GM12875 (cell line): ENCODE data around the gene RNASE8.

Source experiments
- H3K4me3 ChIP-seq: one replicate; pipeline ENCODE4 v1.5.1; 2011; ENCODE audit warnings: low read depth, low read length, control low read depth
- CTCF ChIP-seq: IDR thresholded peaks from 2 replicates; pipeline ENCODE4 v1.5.1; 2011; ENCODE audit warnings: low read depth, mild to moderate bottlenecking, control low read depth, inconsistent platforms, low read length, moderate library complexity, borderline replicate concordance; ENCODE audit not compliant: insufficient read depth

The RNASE8 gene

GRCh38 chr14:21047378-21047781 is 10.2 kb upstream of the RNASE8 start:
- no peak overlapping the region for H3K4me3 ChIP-seq

GRCh38 chr14:21048638-21049037 is 9.0 kb upstream of the RNASE8 start:
- no peak overlapping the region for H3K4me3 ChIP-seq
- TF ChIP-seq CTCF: no peak

More at GRCh38 chr14:21047378-21047781, 10.2 kb upstream of the RNASE8 start:
- no peak for TF ChIP-seq CTCF

- H3K4me3 ChIP-seq: no peak overlapping the region
- TF ChIP-seq CTCF: no peak
Measured at GRCh38 chr14:21049271-21049673, 8.3 kb upstream of the RNASE8 start.

GRCh38 chr14:21050597-21050996 is 7.0 kb upstream of the RNASE8 start:
- H3K4me3 ChIP-seq: no peak overlapping the region
- TF ChIP-seq CTCF: no peak

- H3K4me3 ChIP-seq: no peak overlapping the region
- TF ChIP-seq CTCF: no peak
Measured at GRCh38 chr14:21053184-21054122, 4.2 kb upstream of the RNASE8 start.

GRCh38 chr14:21054123-21054767 is 3.4 kb upstream of the RNASE8 start:
- H3K4me3 ChIP-seq: no peak overlapping the region
- no peak for TF ChIP-seq CTCF

GRCh38 chr14:21054768-21055145 is 2.9 kb upstream of the RNASE8 start:
- no peak for TF ChIP-seq CTCF
- no peak overlapping the region for H3K4me3 ChIP-seq
